WTC11 (cell line): ENCODE data around the gene TRAPPC3. TPM values are rescaled to one million over a fixed set of nuclear protein-coding genes. Genes with fewer than 3 reads are reported as not detected.

Experiments
- ATAC-seq: fragments of 200-7000 bp; cut with Tn5 transposase; 2 replicates; pipeline ENCODE4 v1.10.0; 2021; ENCODE audit warnings: mild to moderate bottlenecking, moderate library complexity
- CTCF ChIA-PET: fragments of 300-600 bp; sonication (Branson Sonifier 250); formaldehyde crosslinking; loops from one replicate; lab custom pipeline; 2021; ENCODE audit warnings: antibody characterized with exemption; lab: Charles Lee
- POLR2A ChIA-PET: fragments of 350-600 bp; sonication (Branson Sonifier 250); formaldehyde crosslinking; loops from one replicate; lab custom pipeline; 2021; ENCODE audit warnings: antibody characterized with exemption; lab: Charles Lee
- DNase-seq: peaks from one replicate; pipeline ENCODE4 v3.0.0; 2021; ENCODE audit warnings: low spot score
- H3K27ac Mint-ChIP-seq: 2 replicates; pipeline ENCODE4 v1.8.0; 2021; ENCODE audit warnings: mixed read lengths
- H3K27me3 Mint-ChIP-seq: 2 replicates; pipeline ENCODE4 v1.8.0; 2021; ENCODE audit warnings: low read depth, mild to moderate bottlenecking, moderate library complexity, mixed read lengths
- H3K36me3 Mint-ChIP-seq: 2 replicates; pipeline ENCODE4 v1.8.0; 2021; ENCODE audit warnings: mixed read lengths
- H3K4me1 Mint-ChIP-seq: 2 replicates; pipeline ENCODE4 v1.8.0; 2022; ENCODE audit warnings: mixed read lengths
- H3K4me3 Mint-ChIP-seq: 2 replicates; pipeline ENCODE4 v1.8.0; 2021; ENCODE audit warnings: mild to moderate bottlenecking, moderate library complexity, mixed read lengths
- H3K9me3 Mint-ChIP-seq: 2 replicates; pipeline ENCODE4 v1.8.0; 2021; ENCODE audit warnings: mixed read lengths
- GABPB1 ChIP-seq: sonication (generic); formaldehyde crosslinking; IDR thresholded peaks from 2 replicates; pipeline ENCODE4 v1.8.1; 2023; ENCODE audit warnings: mild to moderate bottlenecking, missing genetic modification reagents
- GRHL2 ChIP-seq: fragments of 250-450 bp; sonication (Bioruptor Pico); IDR thresholded peaks from 2 replicates; pipeline ENCODE4 v1.8.0; 2022; ENCODE audit warnings: mild to moderate bottlenecking, moderate library complexity; ENCODE audit not compliant: insufficient replicate concordance, severe bottlenecking
- JUN ChIP-seq: sonication (generic); formaldehyde crosslinking; IDR thresholded peaks from 2 replicates; pipeline ENCODE4 v1.8.0; 2023; ENCODE audit warnings: mild to moderate bottlenecking, missing genetic modification reagents
- MXD4 ChIP-seq: fragments of 250-450 bp; sonication (Bioruptor Pico); IDR thresholded peaks from 2 replicates; pipeline ENCODE4 v1.8.0; 2021; ENCODE audit warnings: mild to moderate bottlenecking, moderate library complexity, borderline replicate concordance
- NFYB ChIP-seq: sonication (generic); formaldehyde crosslinking; conservative IDR thresholded peaks from 2 replicates; pipeline ENCODE4 v1.8.0; 2022; ENCODE audit warnings: low read depth, missing genetic modification reagents
- NR1H2 ChIP-seq: sonication (generic); formaldehyde crosslinking; IDR thresholded peaks from 2 replicates; pipeline ENCODE4 v1.9.0; 2021; ENCODE audit warnings: mild to moderate bottlenecking, moderate library complexity, missing genetic modification reagents
- OVOL2 ChIP-seq: fragments of 250-450 bp; sonication (Bioruptor Pico); IDR thresholded peaks from 2 replicates; pipeline ENCODE4 v1.9.0; 2021; ENCODE audit warnings: mild to moderate bottlenecking, borderline replicate concordance
- RELA ChIP-seq: sonication (generic); formaldehyde crosslinking; IDR thresholded peaks from 2 replicates; pipeline ENCODE4 v1.8.1; 2022; ENCODE audit warnings: missing genetic modification reagents, mild to moderate bottlenecking, borderline replicate concordance
- RORB ChIP-seq: fragments of 250-450 bp; sonication (Bioruptor Pico); IDR thresholded peaks from 2 replicates; pipeline ENCODE4 v1.9.0; 2021; ENCODE audit warnings: mild to moderate bottlenecking
- SMAD3 ChIP-seq: sonication (generic); formaldehyde crosslinking; IDR thresholded peaks from 2 replicates; pipeline ENCODE4 v1.8.0; 2022; ENCODE audit warnings: missing genetic modification reagents, mild to moderate bottlenecking, borderline replicate concordance
- TP53 ChIP-seq: sonication (generic); formaldehyde crosslinking; IDR thresholded peaks from 2 replicates; pipeline ENCODE4 v1.8.1; 2023; ENCODE audit warnings: mild to moderate bottlenecking, missing genetic modification reagents
- ZNF317 ChIP-seq: sonication (generic); formaldehyde crosslinking; IDR thresholded peaks from 2 replicates; pipeline ENCODE4 v1.8.1; 2023; ENCODE audit warnings: low read depth, mild to moderate bottlenecking, moderate library complexity, missing genetic modification reagents, borderline replicate concordance
- ZNF396 ChIP-seq: fragments of 250-450 bp; sonication (Bioruptor Pico); IDR thresholded peaks from 2 replicates; pipeline ENCODE4 v1.8.0; 2021; ENCODE audit warnings: mild to moderate bottlenecking, moderate library complexity, borderline replicate concordance
- total RNA-seq: library from RNA; stranded (reverse); gene quantifications from 3 replicates; pipeline ENCODE4 v1.2.3, GENCODE V29; 2021
- TF ChIP-seq, protein P1 (sequence below): fragments of 250-450 bp; sonication (Bioruptor Pico); IDR thresholded peaks from 2 replicates; pipeline ENCODE4 v1.9.0; 2021; ENCODE audit warnings: mild to moderate bottlenecking, borderline replicate concordance
- TF ChIP-seq, protein P2 (sequence below): sonication (generic); formaldehyde crosslinking; IDR thresholded peaks from 2 replicates; pipeline ENCODE4 v1.8.1; 2023; ENCODE audit warnings: mild to moderate bottlenecking, moderate library complexity, missing genetic modification reagents
- TF ChIP-seq, protein P3 (sequence below): sonication (generic); formaldehyde crosslinking; IDR thresholded peaks from 2 replicates; pipeline ENCODE4 v1.8.1; 2022; ENCODE audit warnings: low read depth, missing genetic modification reagents, borderline replicate concordance
- TF ChIP-seq, protein P4 (sequence below): sonication (generic); formaldehyde crosslinking; IDR thresholded peaks from 2 replicates; pipeline ENCODE4 v1.8.0; 2022; ENCODE audit warnings: mild to moderate bottlenecking, missing genetic modification reagents
- TF ChIP-seq, protein P5 (sequence below): sonication (generic); formaldehyde crosslinking; IDR thresholded peaks from 2 replicates; pipeline ENCODE4 v1.8.1; 2023; ENCODE audit warnings: mild to moderate bottlenecking, missing genetic modification reagents

Gene TRAPPC3
- total RNA-seq, 1 experiment from 2014 or later, result 48.9 TPM

DNA sequence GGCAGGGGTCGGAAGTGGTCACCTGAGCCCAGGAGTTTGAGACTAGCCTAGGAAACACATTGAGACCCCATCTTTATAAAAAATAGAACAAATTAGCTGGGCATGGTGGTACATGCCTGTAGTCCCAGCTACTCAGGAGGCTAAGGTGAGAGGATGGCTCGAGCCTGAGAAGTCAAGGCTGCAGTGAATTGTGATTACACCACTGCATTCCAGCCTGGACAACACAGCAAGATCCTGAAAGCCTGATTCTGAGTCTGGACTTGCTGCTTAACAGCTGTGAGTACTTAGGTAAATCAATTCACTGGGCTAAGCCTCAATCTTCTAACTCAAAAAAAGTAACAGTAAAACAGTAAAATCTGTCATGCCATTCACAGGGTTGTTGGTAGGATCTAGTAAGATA lies 4.9 kb downstream of the TRAPPC3 start:
- CTCF ChIA-PET, result interaction anchor here (0.6 to 2.1 kb wide), 4 partner anchors 11 to 47 kb away, joined by 4 to 5 read pairs (median 4); no protein-coding TSS in a partner anchor
- Mint-ChIP-seq H3K27ac (no peak overlapping the region), H3K9me3 (peaks cover 8% of the 10 kb centered on the region), H3K27me3 (no peaks in the 10 kb centered on the region), H3K4me1 (peaks cover 9% of the 10 kb centered on the region; the same call in 1 of the 2 replicates), H3K36me3 (peaks cover 24% of the 10 kb centered on the region), H3K4me3 (no peak overlapping the region)
- no peak for ATAC-seq
- TF ChIP-seq, protein P1, sequence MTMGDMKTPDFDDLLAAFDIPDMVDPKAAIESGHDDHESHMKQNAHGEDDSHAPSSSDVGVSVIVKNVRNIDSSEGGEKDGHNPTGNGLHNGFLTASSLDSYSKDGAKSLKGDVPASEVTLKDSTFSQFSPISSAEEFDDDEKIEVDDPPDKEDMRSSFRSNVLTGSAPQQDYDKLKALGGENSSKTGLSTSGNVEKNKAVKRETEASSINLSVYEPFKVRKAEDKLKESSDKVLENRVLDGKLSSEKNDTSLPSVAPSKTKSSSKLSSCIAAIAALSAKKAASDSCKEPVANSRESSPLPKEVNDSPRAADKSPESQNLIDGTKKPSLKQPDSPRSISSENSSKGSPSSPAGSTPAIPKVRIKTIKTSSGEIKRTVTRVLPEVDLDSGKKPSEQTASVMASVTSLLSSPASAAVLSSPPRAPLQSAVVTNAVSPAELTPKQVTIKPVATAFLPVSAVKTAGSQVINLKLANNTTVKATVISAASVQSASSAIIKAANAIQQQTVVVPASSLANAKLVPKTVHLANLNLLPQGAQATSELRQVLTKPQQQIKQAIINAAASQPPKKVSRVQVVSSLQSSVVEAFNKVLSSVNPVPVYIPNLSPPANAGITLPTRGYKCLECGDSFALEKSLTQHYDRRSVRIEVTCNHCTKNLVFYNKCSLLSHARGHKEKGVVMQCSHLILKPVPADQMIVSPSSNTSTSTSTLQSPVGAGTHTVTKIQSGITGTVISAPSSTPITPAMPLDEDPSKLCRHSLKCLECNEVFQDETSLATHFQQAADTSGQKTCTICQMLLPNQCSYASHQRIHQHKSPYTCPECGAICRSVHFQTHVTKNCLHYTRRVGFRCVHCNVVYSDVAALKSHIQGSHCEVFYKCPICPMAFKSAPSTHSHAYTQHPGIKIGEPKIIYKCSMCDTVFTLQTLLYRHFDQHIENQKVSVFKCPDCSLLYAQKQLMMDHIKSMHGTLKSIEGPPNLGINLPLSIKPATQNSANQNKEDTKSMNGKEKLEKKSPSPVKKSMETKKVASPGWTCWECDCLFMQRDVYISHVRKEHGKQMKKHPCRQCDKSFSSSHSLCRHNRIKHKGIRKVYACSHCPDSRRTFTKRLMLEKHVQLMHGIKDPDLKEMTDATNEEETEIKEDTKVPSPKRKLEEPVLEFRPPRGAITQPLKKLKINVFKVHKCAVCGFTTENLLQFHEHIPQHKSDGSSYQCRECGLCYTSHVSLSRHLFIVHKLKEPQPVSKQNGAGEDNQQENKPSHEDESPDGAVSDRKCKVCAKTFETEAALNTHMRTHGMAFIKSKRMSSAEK (CRISPR knock-in tag), result no peak
- TF ChIP-seq NR1H2, result no peak
- TF ChIP-seq GRHL2 (CRISPR knock-in tag), result no peak
- TF ChIP-seq, protein P2, sequence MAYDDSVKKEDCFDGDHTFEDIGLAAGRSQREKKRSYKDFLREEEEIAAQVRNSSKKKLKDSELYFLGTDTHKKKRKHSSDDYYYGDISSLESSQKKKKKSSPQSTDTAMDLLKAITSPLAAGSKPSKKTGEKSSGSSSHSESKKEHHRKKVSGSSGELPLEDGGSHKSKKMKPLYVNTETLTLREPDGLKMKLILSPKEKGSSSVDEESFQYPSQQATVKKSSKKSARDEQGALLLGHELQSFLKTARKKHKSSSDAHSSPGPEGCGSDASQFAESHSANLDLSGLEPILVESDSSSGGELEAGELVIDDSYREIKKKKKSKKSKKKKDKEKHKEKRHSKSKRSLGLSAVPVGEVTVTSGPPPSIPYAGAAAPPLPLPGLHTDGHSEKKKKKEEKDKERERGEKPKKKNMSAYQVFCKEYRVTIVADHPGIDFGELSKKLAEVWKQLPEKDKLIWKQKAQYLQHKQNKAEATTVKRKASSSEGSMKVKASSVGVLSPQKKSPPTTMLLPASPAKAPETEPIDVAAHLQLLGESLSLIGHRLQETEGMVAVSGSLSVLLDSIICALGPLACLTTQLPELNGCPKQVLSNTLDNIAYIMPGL (CRISPR knock-in tag), result no peak
- TF ChIP-seq NFYB (CRISPR knock-in tag), result no peak
- no peak for TF ChIP-seq ZNF396 (CRISPR knock-in tag)
- TF ChIP-seq GABPB1 (CRISPR knock-in tag), result no peak
- TF ChIP-seq SMAD3, result no peak
- TF ChIP-seq MXD4 (CRISPR knock-in tag), result no peak
- TF ChIP-seq, protein P3, sequence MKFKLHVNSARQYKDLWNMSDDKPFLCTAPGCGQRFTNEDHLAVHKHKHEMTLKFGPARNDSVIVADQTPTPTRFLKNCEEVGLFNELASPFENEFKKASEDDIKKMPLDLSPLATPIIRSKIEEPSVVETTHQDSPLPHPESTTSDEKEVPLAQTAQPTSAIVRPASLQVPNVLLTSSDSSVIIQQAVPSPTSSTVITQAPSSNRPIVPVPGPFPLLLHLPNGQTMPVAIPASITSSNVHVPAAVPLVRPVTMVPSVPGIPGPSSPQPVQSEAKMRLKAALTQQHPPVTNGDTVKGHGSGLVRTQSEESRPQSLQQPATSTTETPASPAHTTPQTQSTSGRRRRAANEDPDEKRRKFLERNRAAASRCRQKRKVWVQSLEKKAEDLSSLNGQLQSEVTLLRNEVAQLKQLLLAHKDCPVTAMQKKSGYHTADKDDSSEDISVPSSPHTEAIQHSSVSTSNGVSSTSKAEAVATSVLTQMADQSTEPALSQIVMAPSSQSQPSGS, result no peak
- no peak for DNase-seq
- POLR2A ChIA-PET, result no interaction called here

DNA sequence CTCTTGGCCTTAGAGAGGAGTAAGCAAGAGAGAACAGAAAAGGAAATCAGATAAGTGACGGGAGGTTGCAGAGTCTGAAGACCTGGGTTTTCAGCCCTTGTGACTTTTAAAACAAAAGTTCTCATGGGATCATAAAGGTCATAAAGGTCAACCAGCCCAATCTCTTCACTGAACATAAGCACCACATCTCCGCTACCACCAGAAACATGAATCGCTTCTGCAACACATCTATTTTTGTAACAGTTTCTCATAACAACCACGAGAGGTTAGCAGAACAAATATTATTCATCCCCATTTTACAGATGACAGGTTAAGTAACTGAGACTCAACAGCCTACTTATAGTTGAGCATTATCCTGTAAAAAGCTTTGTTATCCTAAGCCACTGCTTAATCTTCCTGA lies 5.9 kb downstream of the TRAPPC3 start:
- no peak for ATAC-seq
- CTCF ChIA-PET, result no interaction called here
- peaks cover 26% of the 10 kb centered on the region for H3K36me3 Mint-ChIP-seq
- TF ChIP-seq, protein P2 (CRISPR knock-in tag), result no peak
- TF ChIP-seq RORB (CRISPR knock-in tag), result no peak
- no peak for TF ChIP-seq GABPB1 (CRISPR knock-in tag)
- TF ChIP-seq SMAD3, result no peak
- TF ChIP-seq, protein P1 (CRISPR knock-in tag), result no peak
- no peak for TF ChIP-seq TP53
- TF ChIP-seq, protein P4, sequence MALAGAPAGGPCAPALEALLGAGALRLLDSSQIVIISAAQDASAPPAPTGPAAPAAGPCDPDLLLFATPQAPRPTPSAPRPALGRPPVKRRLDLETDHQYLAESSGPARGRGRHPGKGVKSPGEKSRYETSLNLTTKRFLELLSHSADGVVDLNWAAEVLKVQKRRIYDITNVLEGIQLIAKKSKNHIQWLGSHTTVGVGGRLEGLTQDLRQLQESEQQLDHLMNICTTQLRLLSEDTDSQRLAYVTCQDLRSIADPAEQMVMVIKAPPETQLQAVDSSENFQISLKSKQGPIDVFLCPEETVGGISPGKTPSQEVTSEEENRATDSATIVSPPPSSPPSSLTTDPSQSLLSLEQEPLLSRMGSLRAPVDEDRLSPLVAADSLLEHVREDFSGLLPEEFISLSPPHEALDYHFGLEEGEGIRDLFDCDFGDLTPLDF (CRISPR knock-in tag), result no peak
- TF ChIP-seq ZNF317 (CRISPR knock-in tag), result no peak
- TF ChIP-seq RELA, result no peak
- TF ChIP-seq, protein P5, sequence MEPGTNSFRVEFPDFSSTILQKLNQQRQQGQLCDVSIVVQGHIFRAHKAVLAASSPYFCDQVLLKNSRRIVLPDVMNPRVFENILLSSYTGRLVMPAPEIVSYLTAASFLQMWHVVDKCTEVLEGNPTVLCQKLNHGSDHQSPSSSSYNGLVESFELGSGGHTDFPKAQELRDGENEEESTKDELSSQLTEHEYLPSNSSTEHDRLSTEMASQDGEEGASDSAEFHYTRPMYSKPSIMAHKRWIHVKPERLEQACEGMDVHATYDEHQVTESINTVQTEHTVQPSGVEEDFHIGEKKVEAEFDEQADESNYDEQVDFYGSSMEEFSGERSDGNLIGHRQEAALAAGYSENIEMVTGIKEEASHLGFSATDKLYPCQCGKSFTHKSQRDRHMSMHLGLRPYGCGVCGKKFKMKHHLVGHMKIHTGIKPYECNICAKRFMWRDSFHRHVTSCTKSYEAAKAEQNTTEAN (CRISPR knock-in tag), result no peak
- TF ChIP-seq JUN (CRISPR knock-in tag), result no peak
- TF ChIP-seq OVOL2 (CRISPR knock-in tag), result no peak

More for the DNA sequence above, 5.9 kb downstream of the TRAPPC3 start:
- no peaks in the 10 kb centered on the region for H3K27me3 Mint-ChIP-seq
- POLR2A ChIA-PET, result no interaction called here
- H3K4me3 Mint-ChIP-seq, result no peak overlapping the region
- H3K4me1 Mint-ChIP-seq, result 0 out of 2 replicates have a peak, but pooled peaks cover 6% of the 10 kb centered on the region
- DNase-seq, result no peak
- H3K27ac Mint-ChIP-seq, result no peak overlapping the region
- H3K9me3 Mint-ChIP-seq, result peaks cover 8% of the 10 kb centered on the region
